COLO668 (cell line): ENCODE measurements around the gene CLIC4.
"Not testable (repeated sequence)": the region's sequence is repeated elsewhere in the genome, so short reads cannot be mapped to it uniquely, and the experiment has no call there.

Experiments used
- DNase-seq: peaks from one replicate; lab custom pipeline; 2025; ENCODE audit not compliant: unreplicated experiment; lab: John Stamatoyannopoulos, UW

CLIC4 gene

GRCh38 chr1:24744911-24745710, at the start of gene CLIC4:
CLIC4 (plus strand) TSS chr1:24745447; CDS start chr1:24745554, 107 bp downstream.
- peak; percentile 100 for DNase-seq

DNA sequence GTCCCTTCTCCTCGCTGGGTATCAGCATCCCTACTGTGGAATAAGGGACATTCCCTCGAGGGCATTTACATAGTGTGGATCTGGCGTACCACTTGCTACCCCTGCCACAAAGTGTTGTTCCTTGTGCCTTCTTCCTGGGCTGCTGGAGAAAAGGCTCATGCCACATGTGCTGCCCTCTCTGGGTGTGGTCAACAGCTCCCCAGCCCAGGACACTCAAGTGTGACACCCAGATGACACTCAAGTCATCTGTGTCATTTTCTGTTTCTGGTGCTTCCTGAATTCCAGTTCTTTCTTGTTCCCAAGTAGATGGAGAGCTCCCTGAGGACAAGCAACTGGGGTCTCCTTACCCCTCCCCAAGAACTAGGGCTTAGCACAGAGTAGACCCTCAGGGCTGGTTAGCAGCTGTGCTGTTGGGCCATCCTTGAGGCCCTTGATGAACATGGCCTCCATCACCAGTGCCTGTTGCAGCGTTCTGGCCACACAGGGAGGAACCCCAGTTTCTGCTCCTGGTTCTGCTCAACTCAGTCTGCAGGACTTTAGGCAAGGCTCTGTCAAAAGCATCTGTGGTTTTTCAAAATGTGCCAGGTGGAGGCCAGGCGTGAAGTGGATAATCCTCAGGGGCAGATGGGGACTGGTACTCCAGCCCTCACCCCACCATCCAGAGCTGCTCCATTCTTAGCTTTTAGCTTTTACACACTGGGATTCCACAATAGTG, 49.0 kb upstream of the CLIC4 start:
- no peak for DNase-seq

- DNase-seq = no peak
Measured at GRCh38 chr1:24696756-24697330, 48.4 kb upstream of the CLIC4 start.

GRCh38 chr1:24697453-24698001, 47.7 kb upstream of the CLIC4 start:
- not testable (repeated sequence) for DNase-seq

DNA sequence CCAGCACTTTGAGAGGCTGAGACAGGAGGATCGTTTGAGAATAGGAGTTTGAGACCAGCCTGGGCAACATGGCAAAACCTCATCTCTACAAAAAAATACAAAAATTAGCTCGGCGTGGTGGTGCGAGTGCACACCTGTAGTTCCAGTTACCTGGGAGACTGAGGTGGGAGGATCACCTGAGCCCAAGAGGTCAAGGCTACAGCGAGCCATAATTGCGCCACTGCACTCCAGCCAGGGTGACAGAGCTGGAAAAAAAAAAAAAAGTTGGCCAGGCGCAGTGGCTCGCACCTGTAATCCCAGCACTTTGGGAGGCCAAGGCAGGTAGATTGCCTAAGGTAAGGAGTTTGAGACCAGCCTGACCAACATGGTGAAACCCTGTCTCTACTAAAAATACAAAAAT, 46.9 kb upstream of the CLIC4 start:
- DNase-seq = not testable (repeated sequence)

GRCh38 chr1:24699628-24700027, 45.6 kb upstream of the CLIC4 start:
- DNase-seq = peak; percentile 61

GRCh38 chr1:24702511-24703293, 42.5 kb upstream of the CLIC4 start:
- DNase-seq = peak; percentile 93

DNA sequence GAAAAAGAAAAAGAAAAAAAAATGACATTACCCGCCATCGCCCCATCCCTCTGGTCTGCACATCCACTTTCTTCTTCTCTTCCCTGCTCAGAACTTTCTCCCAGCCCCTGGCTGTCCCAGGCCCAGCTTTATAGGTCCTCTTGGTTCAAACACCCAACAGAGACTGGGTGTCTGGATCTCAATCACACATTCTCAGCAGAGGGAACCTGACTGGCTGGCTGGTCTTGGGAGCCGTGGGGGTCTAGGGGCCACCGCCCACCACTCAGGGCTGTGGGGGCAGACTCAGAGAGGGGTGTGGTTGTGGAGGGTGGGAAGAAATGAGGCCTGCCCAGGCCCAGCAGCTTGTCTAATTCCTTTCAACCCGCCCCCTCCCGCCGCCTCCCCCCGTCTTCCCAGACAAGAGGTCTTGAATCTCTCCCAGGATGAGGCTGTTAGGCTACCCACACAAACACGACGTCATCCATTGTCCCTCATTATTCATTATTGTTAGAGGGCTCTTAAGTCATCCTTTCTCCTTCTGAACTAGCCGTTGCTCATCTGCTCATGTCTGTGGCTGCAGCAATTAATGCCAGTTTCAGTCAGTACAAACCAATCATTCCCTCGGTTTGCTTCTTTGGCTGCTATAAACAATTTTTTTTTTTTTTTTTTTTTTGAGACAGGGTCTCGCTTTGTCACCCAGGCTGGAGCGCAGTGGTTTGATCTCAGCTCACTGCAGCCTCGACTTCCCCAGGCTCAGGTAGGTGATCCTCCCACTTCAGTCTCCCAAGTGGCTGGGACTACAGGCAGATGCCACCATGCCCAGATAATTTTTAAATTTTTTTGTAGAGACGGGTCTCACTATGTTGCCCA, 40.6 kb upstream of the CLIC4 start:
- DNase-seq = peak; percentile 31

- DNase-seq = peak; percentile 95
Measured at GRCh38 chr1:24705260-24706073, 39.8 kb upstream of the CLIC4 start.

DNA sequence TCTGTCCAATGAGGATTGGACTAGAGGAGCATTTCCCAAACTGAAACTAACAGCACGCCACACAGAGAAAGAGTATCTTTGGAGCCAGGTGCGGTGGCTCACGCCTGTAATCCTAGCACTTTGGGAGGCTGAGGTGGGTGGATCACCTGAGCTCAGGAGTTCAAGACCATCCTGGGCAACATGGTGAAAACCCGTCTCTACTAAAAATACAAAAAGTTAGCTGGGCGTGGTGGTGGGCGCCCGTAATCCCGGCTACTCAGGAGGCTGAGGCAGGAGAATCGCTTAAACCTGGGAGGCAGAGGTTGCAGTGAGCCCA, 39.2 kb upstream of the CLIC4 start:
- not testable (repeated sequence) for DNase-seq

DNA sequence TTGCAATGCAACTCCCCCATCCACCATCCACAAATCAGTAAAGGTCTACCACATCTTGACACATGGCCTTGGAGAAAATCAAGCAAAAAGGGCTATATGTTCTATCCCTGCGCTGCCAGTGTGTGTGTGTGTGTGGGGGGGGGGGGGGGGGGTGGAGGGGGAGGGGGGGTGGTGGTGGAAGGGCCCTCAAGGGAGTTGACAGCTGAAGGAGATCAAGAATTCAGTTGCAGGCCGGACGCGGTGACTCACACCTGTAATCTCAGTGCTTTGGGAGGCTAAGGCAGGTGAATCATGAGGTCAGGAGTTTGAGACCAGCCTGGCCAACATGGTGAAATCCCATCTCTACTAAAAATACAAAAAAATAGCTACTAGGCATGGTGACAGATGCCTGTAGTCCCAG, 37.6 kb upstream of the CLIC4 start:
- DNase-seq = no peak

DNA sequence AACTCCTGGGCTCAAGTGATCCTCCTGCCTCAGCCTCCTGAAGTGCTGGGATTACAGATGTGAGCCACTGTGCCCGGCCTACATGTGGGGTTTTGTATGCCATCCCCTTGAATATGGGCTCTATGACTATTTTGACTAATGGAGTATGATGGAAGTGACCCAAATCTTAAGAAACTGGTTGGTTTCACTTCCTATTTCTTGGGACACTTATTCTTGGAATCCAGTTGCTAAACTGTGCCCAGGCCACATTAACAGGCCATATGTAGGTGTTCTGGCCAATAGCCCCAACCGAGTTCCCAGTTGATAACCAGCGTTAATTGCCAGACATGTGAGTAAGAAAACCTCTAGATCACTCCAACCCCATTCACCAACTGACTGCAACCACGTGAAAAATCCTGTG, 36.3 kb upstream of the CLIC4 start:
- no peak for DNase-seq

- no peak for DNase-seq
Measured at GRCh38 chr1:24709791-24710441, 35.3 kb upstream of the CLIC4 start.

DNA sequence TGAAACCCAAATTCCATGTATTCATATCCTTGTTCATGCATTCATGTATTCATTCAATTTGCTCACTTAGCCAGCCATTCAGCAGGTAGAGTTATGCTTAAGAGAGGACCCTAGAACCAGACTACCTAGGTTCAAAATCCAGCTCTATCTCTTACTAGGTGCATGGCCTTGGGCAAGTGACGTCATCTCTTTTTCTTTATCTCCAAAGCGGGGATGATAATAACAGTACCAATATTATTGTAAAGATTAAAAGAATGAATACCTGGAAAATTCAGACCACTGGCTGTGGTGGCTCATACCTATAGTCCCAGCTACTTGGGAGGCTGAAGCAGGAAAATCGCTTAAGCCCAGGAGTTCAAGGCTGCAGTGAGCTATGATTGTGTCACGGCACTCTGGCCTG, 33.9 kb upstream of the CLIC4 start:
- DNase-seq = no peak

DNA sequence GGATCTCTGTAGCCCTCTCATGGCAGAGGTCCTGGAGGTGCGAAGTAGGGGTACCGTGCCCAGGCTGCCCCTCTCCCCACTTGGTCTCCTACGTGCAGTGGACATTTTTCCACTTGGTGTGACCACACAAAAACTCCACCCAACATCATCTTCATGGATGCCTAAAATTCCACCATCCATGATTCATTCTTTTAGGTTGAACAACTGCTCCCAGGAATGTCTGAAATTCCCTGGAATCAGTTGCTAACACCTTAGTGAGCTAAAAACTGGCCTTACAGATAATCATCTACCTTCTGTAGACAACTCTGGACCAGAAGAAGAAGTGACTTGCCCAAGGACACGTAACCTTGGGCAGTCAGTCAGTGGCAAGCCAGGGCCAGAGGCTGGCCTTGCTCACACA, 32.1 kb upstream of the CLIC4 start:
- DNase-seq = no peak

DNA sequence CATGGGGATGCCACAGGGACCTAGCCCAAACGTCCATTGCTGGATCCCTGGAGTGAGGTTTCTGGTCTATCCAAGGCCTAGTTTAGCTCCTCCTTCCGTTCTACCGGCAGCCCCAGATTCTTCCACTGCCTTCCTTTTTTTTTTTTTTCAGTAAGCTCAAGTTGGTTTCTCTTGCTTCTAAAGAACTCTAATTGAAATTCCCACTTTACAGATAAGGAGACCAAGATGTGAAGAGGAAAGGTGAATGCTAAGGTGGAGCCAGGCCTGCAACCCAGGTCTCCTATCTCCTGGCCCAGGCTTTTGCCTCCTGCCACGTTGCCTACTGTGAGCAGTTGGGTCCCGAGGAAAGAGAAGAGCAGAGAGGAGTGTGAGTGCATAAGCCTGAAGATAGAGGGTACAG, 31.5 kb upstream of the CLIC4 start:
- DNase-seq = no peak

DNA sequence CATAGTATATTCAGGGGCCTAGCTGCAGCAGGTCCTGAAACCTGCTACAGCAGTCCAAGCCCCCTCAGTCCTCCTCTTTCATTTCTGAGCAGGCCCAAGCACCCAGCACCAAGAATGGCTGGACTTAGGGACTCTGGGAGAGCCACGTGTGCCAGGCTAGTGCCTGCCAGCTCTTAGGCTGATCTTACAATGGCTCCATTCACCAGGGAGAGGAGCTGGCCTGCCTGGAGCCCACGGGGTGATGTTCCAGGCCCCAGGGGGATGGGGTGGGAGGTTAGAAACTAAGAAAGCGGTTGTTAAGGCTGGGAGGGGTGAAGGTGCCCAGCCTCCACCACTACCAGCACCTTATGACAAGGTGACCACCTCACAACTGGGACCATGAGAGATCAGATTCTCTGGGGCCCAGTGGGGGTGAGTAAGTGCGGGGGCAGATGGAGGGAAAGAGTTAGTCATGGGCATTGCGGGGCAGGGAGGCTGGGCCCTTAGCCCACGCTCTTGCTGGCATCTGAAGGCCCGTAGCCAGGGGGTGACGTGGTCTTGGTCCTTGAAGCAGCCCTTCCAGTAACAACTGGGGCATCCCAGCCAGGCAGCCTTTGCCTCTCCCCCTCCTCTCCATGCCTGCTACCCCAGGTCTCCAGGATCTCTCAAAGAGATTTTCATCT, 30.3 kb upstream of the CLIC4 start:
- DNase-seq = no peak

GRCh38 chr1:24715658-24716057, 29.6 kb upstream of the CLIC4 start:
- DNase-seq = no peak
